HepG2 (cell line): ENCODE results near the gene CDK2. TPM values are rescaled to one million over a fixed set of nuclear protein-coding genes. Genes with fewer than 3 reads are reported as not detected.

ENCODE experiments used
- CCAR2 ChIP-seq: fragments of 200-400 bp; formaldehyde crosslinking; optimal IDR thresholded peaks from 2 replicates; pipeline ENCODE3; 2018; ENCODE audit warnings: low read depth, mild to moderate bottlenecking, low read length, moderate library complexity
- ETS1 ChIP-seq: sonication (generic); formaldehyde crosslinking; IDR thresholded peaks from 2 replicates; pipeline ENCODE4 v1.4.0; 2020; ENCODE audit warnings: missing genetic modification reagents
- FOXC1 ChIP-seq: sonication (generic); formaldehyde crosslinking; IDR thresholded peaks from 2 replicates; pipeline ENCODE4 v1.8.0; 2022; ENCODE audit warnings: mild to moderate bottlenecking, missing genetic modification reagents, borderline replicate concordance
- LBX2 ChIP-seq: sonication (generic); formaldehyde crosslinking; IDR thresholded peaks from 2 replicates; pipeline ENCODE4 v1.5.0; 2020; ENCODE audit warnings: missing genetic modification reagents, mild to moderate bottlenecking, borderline replicate concordance
- SALL1 ChIP-seq: sonication (generic); formaldehyde crosslinking; IDR thresholded peaks from 2 replicates; pipeline ENCODE4 v1.8.0; 2022; ENCODE audit warnings: mild to moderate bottlenecking, missing genetic modification reagents
- ZBTB39 ChIP-seq: sonication (generic); formaldehyde crosslinking; IDR thresholded peaks from 2 replicates; pipeline ENCODE4 v1.5.0; 2020; ENCODE audit warnings: missing genetic modification reagents
- ZFP1 ChIP-seq: IDR thresholded peaks from 2 replicates; pipeline ENCODE4 v1.6.1; 2016
- ZMAT5 ChIP-seq: sonication (generic); formaldehyde crosslinking; IDR thresholded peaks from 2 replicates; pipeline ENCODE4 v1.5.0; 2020; ENCODE audit warnings: mild to moderate bottlenecking, low read depth, missing genetic modification reagents, borderline replicate concordance
- ZNF142 ChIP-seq: sonication (generic); formaldehyde crosslinking; IDR thresholded peaks from 2 replicates; pipeline ENCODE4 v1.4.0; 2020; ENCODE audit warnings: missing genetic modification reagents
- ZNF337 ChIP-seq: sonication (generic); formaldehyde crosslinking; IDR thresholded peaks from 2 replicates; pipeline ENCODE4 v1.5.1; 2020; ENCODE audit warnings: missing genetic modification reagents, low read depth, mild to moderate bottlenecking, borderline replicate concordance
- ZNF33A ChIP-seq: sonication (generic); formaldehyde crosslinking; IDR thresholded peaks from 2 replicates; pipeline ENCODE4 v1.5.1; 2020; ENCODE audit warnings: missing genetic modification reagents, mild to moderate bottlenecking, moderate library complexity, borderline replicate concordance
- ZXDC ChIP-seq: sonication (generic); formaldehyde crosslinking; IDR thresholded peaks from 2 replicates; pipeline ENCODE4 v1.5.0; 2020; ENCODE audit warnings: mild to moderate bottlenecking, missing genetic modification reagents
- polyA plus RNA-seq, 8 experiments: library from polyadenylated mRNA; depleted of rRNA in 3 of 8; stranded (reverse) in 7 of 8; unstranded in 1 of 8; fragments of >200 nt; fragmentation: Illumina TruSeq in 4 of 8; extraction: Trizol in 4 of 8; gene quantifications; 2 replicates each; pipeline versions ENCODE4 v1.2.1 to v1.2.3, GENCODE V29; 2011 to 2016; ENCODE audit warnings: low read depth in 4 of 8, missing spikeins in 1 of 8, mixed read lengths in 1 of 8; ENCODE audit not compliant: insufficient read depth in 1 of 8
- total RNA-seq, 5 experiments: library from RNA; depleted of rRNA; stranded (reverse); fragments of >200 nt; fragmentation: Illumina TruSeq; extraction: Trizol; gene quantifications; 2 replicates each; pipeline ENCODE4 v1.2.3, GENCODE V29; 2016; ENCODE audit warnings: low read depth in 1 of 5

CDK2 gene
- total and polyA plus RNA-seq, 2 of the 13 experiments (the other 11 are each of a cell fraction or from before 2014, with no cell fraction given), result 47.5 to 52.6 TPM

GRCh38 chr12:55966408-55967281, at the start of gene CDK2 (continued):
- TF ChIP-seq ZNF142 (CRISPR knock-in tag) (no peak), ZXDC (CRISPR knock-in tag) (no peak), ZBTB39 (CRISPR knock-in tag) (no peak), ZNF33A (CRISPR knock-in tag) (no peak), ZMAT5 (no peak), SALL1 (CRISPR knock-in tag) (no peak), FOXC1 (CRISPR knock-in tag) (no peak), ZFP1 (CRISPR knock-in tag) (no peak), LBX2 (CRISPR knock-in tag) (no peak), ETS1 (CRISPR knock-in tag) (no peak), ZNF337 (CRISPR knock-in tag) (no peak), CCAR2 (no peak)
